Body of pancreas (tissue), 4 donors: ENCODE measurements around the gene KCNK10. TPM values are rescaled to one million over a fixed set of nuclear protein-coding genes. Genes with fewer than 3 reads are reported as not detected.

ENCODE experiments used
- ATAC-seq: fragments of 150-250 bp; one replicate; pipeline ENCODE4 v1.9.1; 2016
- DNase-seq, 4 donors: peaks; one replicate each; pipeline ENCODE4 v3.0.0-alpha.2; 2019
- H3K27ac ChIP-seq, 4 donors: fragments of 200-600 bp; sonication (generic); 1 replicate in 3 of 4; 2 replicates in 1 of 4; pipeline versions ENCODE4 v1.5.1 to v1.6.1; 2016 to 2019; ENCODE audit warnings: mild to moderate bottlenecking in 1 of 4, mixed read lengths in 1 of 4, moderate library complexity in 1 of 4
- H3K27me3 ChIP-seq, 2 donors: fragments of 200-600 bp; sonication (generic); one replicate each; pipeline ENCODE4 v1.6.0; 2016; ENCODE audit warnings: mild to moderate bottlenecking in 1 of 2
- H3K36me3 ChIP-seq, 2 donors: fragments of 200-600 bp; sonication (generic); replicated peaks in 1 of 2; 2 replicates each; pipeline ENCODE4 v1.5.1; 2016; ENCODE audit warnings: low read depth in 2 of 2; ENCODE audit not compliant: insufficient read depth in 1 of 2
- H3K4me1 ChIP-seq: fragments of 200-600 bp; sonication (generic); one replicate; pipeline ENCODE4 v1.6.0; 2016
- H3K4me3 ChIP-seq, 2 donors: fragments of 200-600 bp; sonication (generic); 1 replicate in 1 of 2; 2 replicates in 1 of 2; pipeline ENCODE4 v1.5.1; 2016 to 2019
- H3K9me3 ChIP-seq, 3 donors: fragments of 200-600 bp; sonication (generic); 1 replicate in 2 of 3; 2 replicates in 1 of 3; pipeline ENCODE4 v1.5.1; 2016
- POLR2A ChIP-seq, 3 donors: fragments of 450-650 bp; IDR thresholded peaks; one replicate each; pipeline ENCODE4 v1.6.1; 2016; ENCODE audit warnings: antibody characterized with exemption in 3 of 3, mild to moderate bottlenecking in 2 of 3
- WGBS, 2 donors: methylation state at CpG; one replicate each; pipeline ENCODE4 v1.1.5; 2017; 5-methylcytosine and 5-hydroxymethylcytosine counted together
- intact Hi-C: fragments of 100-400 bp; cut with DNase I; formaldehyde crosslinking; loops from one replicate; pipeline ENCODE4 v1.15.1; 2023
- total RNA-seq, 2 donors: library from RNA; depleted of rRNA; stranded (reverse); fragments of >200 nt; gene quantifications; one replicate each; pipeline ENCODE4 v1.1.0, GENCODE V29; 2016
- TF ChIP-seq, protein P1 (sequence below), 7 experiments: fragments of 450-650 bp in 4 of 7; fragments of 200-600 bp in 3 of 7; sonication (generic) in 3 of 7; IDR thresholded peaks; one replicate each; pipeline ENCODE4 v1.5.1; 2016 to 2019; ENCODE audit warnings: antibody characterized with exemption in 7 of 7

KCNK10 gene
- total RNA-seq, 2 donors from 2014 or later, result 1.6 to 3.3 TPM

DNA sequence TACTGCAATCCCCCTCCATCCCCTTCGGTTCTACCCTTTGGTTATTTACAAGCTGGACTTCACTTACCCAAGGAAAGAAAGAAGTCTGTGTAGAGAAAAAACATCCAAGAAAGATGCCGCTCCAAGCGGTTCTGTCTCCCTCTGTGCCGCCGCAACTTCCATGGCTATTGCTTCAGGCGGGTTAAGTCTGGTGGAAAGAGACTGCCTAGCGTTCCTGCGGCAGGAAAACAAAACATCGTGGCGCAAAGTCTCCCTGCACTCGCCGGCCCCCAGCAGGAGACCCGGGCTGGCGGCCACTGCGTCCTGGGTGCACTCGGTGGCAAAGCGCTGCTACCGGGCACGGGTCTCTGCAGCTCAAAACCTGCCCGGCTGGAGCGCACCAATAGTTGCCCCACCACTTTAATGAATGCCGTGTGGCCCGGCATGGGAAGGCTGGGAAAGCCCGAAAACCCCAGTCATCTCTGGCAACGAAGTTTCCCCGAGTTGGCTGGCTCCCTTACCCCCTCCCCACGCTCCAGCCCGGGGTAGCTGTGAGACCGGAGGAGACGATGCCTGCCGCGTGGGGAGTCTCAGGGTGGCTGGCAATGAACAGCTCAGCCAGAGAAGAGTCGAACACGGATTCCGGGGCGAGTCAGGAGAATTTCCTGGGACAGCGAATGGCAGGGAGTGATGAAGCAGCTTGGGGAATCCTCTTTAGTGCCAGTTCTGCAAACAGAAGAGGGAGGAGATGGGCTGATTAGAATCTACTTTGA lies 3.5 kb upstream of the KCNK10 start:
- Histone ChIP-seq H3K9me3 (no peaks in the 10 kb centered on the region), H3K4me1 (peaks cover 12% of the 10 kb centered on the region), H3K27ac (no peak overlapping the region), H3K36me3 (no peaks in the 10 kb centered on the region), H3K27me3 (peaks cover 0 to 24% of the 10 kb centered on the region in 2 donors), H3K4me3 (no peak overlapping the region)
- ATAC-seq, result no peak
- DNase-seq, result peak in 1 of 4 donors; percentile 13
- TF ChIP-seq, protein P1, sequence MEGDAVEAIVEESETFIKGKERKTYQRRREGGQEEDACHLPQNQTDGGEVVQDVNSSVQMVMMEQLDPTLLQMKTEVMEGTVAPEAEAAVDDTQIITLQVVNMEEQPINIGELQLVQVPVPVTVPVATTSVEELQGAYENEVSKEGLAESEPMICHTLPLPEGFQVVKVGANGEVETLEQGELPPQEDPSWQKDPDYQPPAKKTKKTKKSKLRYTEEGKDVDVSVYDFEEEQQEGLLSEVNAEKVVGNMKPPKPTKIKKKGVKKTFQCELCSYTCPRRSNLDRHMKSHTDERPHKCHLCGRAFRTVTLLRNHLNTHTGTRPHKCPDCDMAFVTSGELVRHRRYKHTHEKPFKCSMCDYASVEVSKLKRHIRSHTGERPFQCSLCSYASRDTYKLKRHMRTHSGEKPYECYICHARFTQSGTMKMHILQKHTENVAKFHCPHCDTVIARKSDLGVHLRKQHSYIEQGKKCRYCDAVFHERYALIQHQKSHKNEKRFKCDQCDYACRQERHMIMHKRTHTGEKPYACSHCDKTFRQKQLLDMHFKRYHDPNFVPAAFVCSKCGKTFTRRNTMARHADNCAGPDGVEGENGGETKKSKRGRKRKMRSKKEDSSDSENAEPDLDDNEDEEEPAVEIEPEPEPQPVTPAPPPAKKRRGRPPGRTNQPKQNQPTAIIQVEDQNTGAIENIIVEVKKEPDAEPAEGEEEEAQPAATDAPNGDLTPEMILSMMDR (IDR thresholded peaks at IDR 0.05), result no peak
- TF ChIP-seq POLR2A (IDR thresholded peaks at IDR 0.05), result no peak
- intact Hi-C loops, result no loop called here
- 1 to 3% methylated on average over 17 to 37 of the region's 37 CpGs for WGBS, 2 donors

DNA sequence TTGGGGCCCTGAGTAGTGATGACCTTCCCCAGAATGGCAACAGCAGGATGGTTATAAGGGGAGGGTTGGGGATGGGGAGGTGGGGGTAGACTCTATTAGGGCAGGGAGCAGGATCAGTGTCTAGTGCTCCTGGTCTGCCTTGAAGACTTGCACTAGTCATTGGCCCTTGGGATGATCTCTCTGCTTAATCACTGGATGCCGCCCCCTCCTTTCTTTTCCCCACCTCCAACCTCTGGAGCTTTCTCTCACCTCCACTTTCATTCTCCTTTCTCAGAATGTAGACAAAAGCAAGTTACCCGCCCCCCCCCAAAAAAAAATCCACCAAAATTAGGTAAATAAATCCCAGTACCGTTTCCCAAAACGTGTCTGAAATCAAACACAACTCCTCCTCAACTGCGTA lies 2.8 kb upstream of the KCNK10 start:
- no peaks in the 10 kb centered on the region for H3K9me3 ChIP-seq
- H3K4me3 ChIP-seq, result no peak overlapping the region
- DNase-seq, result no peak
- H3K4me1 ChIP-seq, result peaks cover 12% of the 10 kb centered on the region
- 5 to 8% methylated on average over 5 of the region's 5 CpGs for WGBS, 2 donors
- intact Hi-C loops, result no loop called here
- no peak for ATAC-seq
- H3K36me3 ChIP-seq, result no peaks in the 10 kb centered on the region
- no peak for TF ChIP-seq POLR2A (IDR thresholded peaks at IDR 0.05)
- TF ChIP-seq, protein P1 (IDR thresholded peaks at IDR 0.05), result no peak
- peaks cover 0 to 24% of the 10 kb centered on the region in 2 donors for H3K27me3 ChIP-seq
- no peak overlapping the region for H3K27ac ChIP-seq

DNA sequence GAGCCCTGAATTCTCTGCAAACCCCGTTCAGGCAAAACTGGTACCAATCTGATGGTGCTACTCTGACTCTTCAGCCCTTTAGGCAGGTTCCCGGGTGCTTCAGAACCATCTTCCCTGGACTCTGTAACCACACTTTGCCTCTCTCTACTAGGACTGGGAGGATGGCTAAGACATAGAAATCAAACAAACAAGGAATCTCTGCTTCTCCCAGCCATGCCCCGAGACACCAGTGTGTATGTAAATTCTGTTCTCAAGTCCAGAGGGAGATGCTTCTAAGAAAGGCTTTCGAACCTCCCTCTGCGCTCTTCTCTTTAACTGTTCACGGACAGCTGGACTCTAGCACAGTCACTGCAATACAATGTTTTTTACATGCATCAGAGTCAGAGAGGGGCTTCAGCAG lies 1.9 kb upstream of the KCNK10 start:
- DNase-seq (no peak), ATAC-seq (no peak)
- intact Hi-C loops, result no loop called here
- Histone ChIP-seq H3K4me3 (no peak overlapping the region), H3K27ac (no peak overlapping the region), H3K4me1 (peaks cover 12% of the 10 kb centered on the region), H3K27me3 (peaks cover 0 to 24% of the 10 kb centered on the region in 2 donors), H3K36me3 (no peaks in the 10 kb centered on the region), H3K9me3 (no peaks in the 10 kb centered on the region)
- TF ChIP-seq, protein P1 (IDR thresholded peaks at IDR 0.05), result no peak
- no peak for TF ChIP-seq POLR2A (IDR thresholded peaks at IDR 0.05)
- 49 to 53% methylated on average over 6 of the region's 6 CpGs for WGBS, 2 donors

DNA sequence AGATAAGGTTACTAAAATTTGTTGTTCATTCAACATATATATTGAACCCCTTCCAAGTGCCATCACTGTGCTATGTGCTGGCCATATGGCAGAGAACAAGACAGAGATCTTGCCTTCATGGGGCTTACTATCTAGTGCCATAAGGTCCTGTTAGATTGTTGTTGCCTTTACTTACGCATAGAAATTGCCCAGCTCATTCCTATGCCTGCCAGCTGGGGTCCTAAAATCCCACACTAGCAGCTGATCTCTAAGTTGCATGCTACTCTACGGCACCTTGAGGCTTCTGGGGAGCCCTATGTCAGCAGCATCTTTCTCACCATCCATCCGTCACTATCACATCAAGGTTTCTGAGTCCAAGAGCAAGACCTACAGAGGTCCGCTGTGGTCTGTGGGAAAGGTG lies 1.4 kb upstream of the KCNK10 start:
- Histone ChIP-seq H3K36me3 (no peaks in the 10 kb centered on the region), H3K27me3 (peaks cover 0 to 24% of the 10 kb centered on the region in 2 donors), H3K4me3 (no peak overlapping the region), H3K4me1 (peaks cover 12% of the 10 kb centered on the region), H3K9me3 (no peaks in the 10 kb centered on the region), H3K27ac (no peak overlapping the region)
- no peak for TF ChIP-seq POLR2A (IDR thresholded peaks at IDR 0.05)
- TF ChIP-seq, protein P1 (IDR thresholded peaks at IDR 0.05), result no peak
- intact Hi-C loops, result no loop called here
- DNase-seq (no peak), ATAC-seq (no peak)
- WGBS, 2 donors, result 40 to 56% methylated on average over 4 of the region's 4 CpGs
